Skeletal muscle tissue (tissue), 4 donors: ENCODE measurements around the gene TSSK6. TPM values are rescaled to one million over a fixed set of nuclear protein-coding genes. Genes with fewer than 3 reads are reported as not detected.

Source experiments
- H3K27ac ChIP-seq: one replicate; pipeline ENCODE4 v1.7.0; 2013; ENCODE audit warnings: mild to moderate bottlenecking, low read depth, low read length, inconsistent platforms
- H3K27me3 ChIP-seq, 3 donors: one replicate each; pipeline ENCODE4 v1.7.0; 2013; ENCODE audit warnings: low read length in 3 of 3; ENCODE audit not compliant: control insufficient read depth in 3 of 3, insufficient read depth in 3 of 3
- H3K36me3 ChIP-seq, 3 donors: one replicate each; pipeline ENCODE4 v1.7.0; 2013; ENCODE audit warnings: low read length in 3 of 3; ENCODE audit not compliant: control insufficient read depth in 3 of 3, insufficient read depth in 3 of 3
- H3K4me1 ChIP-seq, 3 donors: one replicate each; pipeline ENCODE4 v1.7.0; 2013; ENCODE audit warnings: low read length in 3 of 3, mild to moderate bottlenecking in 3 of 3; ENCODE audit not compliant: control insufficient read depth in 3 of 3, insufficient read depth in 3 of 3
- H3K4me3 ChIP-seq, 3 donors: one replicate each; pipeline ENCODE4 v1.7.0; 2013; ENCODE audit warnings: low read length in 3 of 3
- H3K9ac ChIP-seq, 3 donors: one replicate each; pipeline ENCODE4 v1.7.0; 2013; ENCODE audit warnings: low read length in 3 of 3, mild to moderate bottlenecking in 3 of 3, moderate library complexity in 2 of 3, low read depth in 1 of 3
- H3K9me3 ChIP-seq, 3 donors: one replicate each; pipeline ENCODE4 v1.7.0; 2013; ENCODE audit warnings: low read length in 3 of 3; ENCODE audit not compliant: control insufficient read depth in 3 of 3
- total RNA-seq: library from RNA; depleted of rRNA; stranded (reverse); fragments of >200 nt; gene quantifications from one replicate; pipeline ENCODE4 v1.2.3, GENCODE V29; 2014
- donor health status: Osteomylitis.

TSSK6 gene
- total RNA-seq, 1 donor from 2014 or later: not detected

GRCh38 chr19:19499272-19499995, 15.9 kb downstream of the TSSK6 start:
- Histone ChIP-seq H3K9me3 (no peaks in the 10 kb centered on the region), H3K27ac (no peak overlapping the region), H3K27me3 (no peaks in the 10 kb centered on the region), H3K9ac (no peak overlapping the region), H3K4me1 (peaks cover 0 to 1% (median 0%) of the 10 kb centered on the region in 3 donors), H3K4me3 (no peak overlapping the region), H3K36me3 (peaks cover 71 to 80% (median 79%) of the 10 kb centered on the region in 3 donors)

- Histone ChIP-seq H3K36me3 (peaks cover 70 to 84% (median 80%) of the 10 kb centered on the region in 3 donors), H3K4me3 (no peak overlapping the region), H3K9me3 (no peaks in the 10 kb centered on the region), H3K27ac (no peak overlapping the region), H3K9ac (no peak overlapping the region), H3K4me1 (peaks cover 0 to 2% (median 0%) of the 10 kb centered on the region in 3 donors), H3K27me3 (no peaks in the 10 kb centered on the region)
These were observed 16.9 kb downstream of the TSSK6 start for GRCh38 chr19:19498255-19498991.

GRCh38 chr19:19495614-19496603, 19.4 kb downstream of the TSSK6 start:
- H3K4me3 ChIP-seq: no peak overlapping the region
- H3K27ac ChIP-seq: no peak overlapping the region
- no peaks in the 10 kb centered on the region for H3K27me3 ChIP-seq
- no peak overlapping the region for H3K9ac ChIP-seq
- peaks cover 59 to 75% (median 66%) of the 10 kb centered on the region in 3 donors for H3K36me3 ChIP-seq
- H3K9me3 ChIP-seq: no peaks in the 10 kb centered on the region
- H3K4me1 ChIP-seq: peaks cover 0 to 7% (median 7%) of the 10 kb centered on the region in 3 donors

- H3K9me3 ChIP-seq: no peaks in the 10 kb centered on the region
- peaks cover 42 to 57% (median 49%) of the 10 kb centered on the region in 3 donors for H3K36me3 ChIP-seq
- no peak overlapping the region for H3K4me3 ChIP-seq
- H3K4me1 ChIP-seq: peaks cover 13 to 26% (median 24%) of the 10 kb centered on the region in 3 donors
- H3K9ac ChIP-seq: no peak overlapping the region
- H3K27ac ChIP-seq: no peak overlapping the region
- H3K27me3 ChIP-seq: no peaks in the 10 kb centered on the region
These were observed 21.4 kb downstream of the TSSK6 start for GRCh38 chr19:19493841-19494546.

GRCh38 chr19:19492026-19492610, 23.2 kb downstream of the TSSK6 start:
- Histone ChIP-seq H3K27me3 (no peaks in the 10 kb centered on the region), H3K4me1 (peaks cover 29 to 42% (median 40%) of the 10 kb centered on the region in 3 donors), H3K27ac (no peak overlapping the region), H3K9me3 (no peaks in the 10 kb centered on the region), H3K4me3 (no peak overlapping the region), H3K36me3 (peaks cover 28 to 38% (median 37%) of the 10 kb centered on the region in 3 donors), H3K9ac (no peak overlapping the region)

- peaks cover 25 to 36% (median 33%) of the 10 kb centered on the region in 3 donors for H3K36me3 ChIP-seq
- H3K4me3 ChIP-seq: no peak overlapping the region
- H3K4me1 ChIP-seq: peaks cover 29 to 47% (median 44%) of the 10 kb centered on the region in 3 donors
- no peaks in the 10 kb centered on the region for H3K27me3 ChIP-seq
- H3K9me3 ChIP-seq: no peaks in the 10 kb centered on the region
- no peak overlapping the region for H3K27ac ChIP-seq
- peak overlapping the region in 1 of 3 donors; percentile 33 for H3K9ac ChIP-seq
These were observed 23.9 kb downstream of the TSSK6 start for GRCh38 chr19:19491321-19492025.

- Histone ChIP-seq H3K36me3 (peaks cover 16 to 28% (median 23%) of the 10 kb centered on the region in 3 donors), H3K27ac (peak overlapping the region; percentile 81), H3K4me3 (peak overlapping the region; percentile 25 to 65 (median 63)), H3K4me1 (peaks cover 31 to 54% (median 49%) of the 10 kb centered on the region in 3 donors), H3K9me3 (no peaks in the 10 kb centered on the region), H3K9ac (peak overlapping the region; percentile 59 to 77 (median 59)), H3K27me3 (no peaks in the 10 kb centered on the region)
These were observed 25.0 kb downstream of the TSSK6 start for GRCh38 chr19:19490214-19490968.

GRCh38 chr19:19489804-19490204, 25.5 kb downstream of the TSSK6 start:
- H3K9me3 ChIP-seq: no peaks in the 10 kb centered on the region
- peaks cover 15 to 26% (median 22%) of the 10 kb centered on the region in 3 donors for H3K36me3 ChIP-seq
- peaks cover 37 to 60% (median 55%) of the 10 kb centered on the region in 3 donors for H3K4me1 ChIP-seq
- no peaks in the 10 kb centered on the region for H3K27me3 ChIP-seq
- peak overlapping the region; percentile 59 to 77 (median 59) for H3K9ac ChIP-seq
- peak overlapping the region; percentile 81 for H3K27ac ChIP-seq
- H3K4me3 ChIP-seq: peak overlapping the region; percentile 25 to 65 (median 63)
